Midbrain (tissue), 1 donor: ENCODE data around the gene SLC6A9.
A peak's percentile ranks its signal among the peaks of the same experiment; 100 is the strongest.

Source experiments
- DNase-seq: peaks from one replicate; lab custom pipeline; 2025; lab: John Stamatoyannopoulos, UW

Gene SLC6A9

GRCh38 chr1:44031252-44032169 is at the start of gene SLC6A9:
Gene SLC6A9, minus strand, starts transcription at chr1:44031462. Its CDS starts 7,185 bp downstream, at chr1:44024277.
- peak; percentile 51 for DNase-seq

- DNase-seq = no peak
Measured at GRCh38 chr1:44079566-44079965, 48.3 kb upstream of the SLC6A9 start.

DNA sequence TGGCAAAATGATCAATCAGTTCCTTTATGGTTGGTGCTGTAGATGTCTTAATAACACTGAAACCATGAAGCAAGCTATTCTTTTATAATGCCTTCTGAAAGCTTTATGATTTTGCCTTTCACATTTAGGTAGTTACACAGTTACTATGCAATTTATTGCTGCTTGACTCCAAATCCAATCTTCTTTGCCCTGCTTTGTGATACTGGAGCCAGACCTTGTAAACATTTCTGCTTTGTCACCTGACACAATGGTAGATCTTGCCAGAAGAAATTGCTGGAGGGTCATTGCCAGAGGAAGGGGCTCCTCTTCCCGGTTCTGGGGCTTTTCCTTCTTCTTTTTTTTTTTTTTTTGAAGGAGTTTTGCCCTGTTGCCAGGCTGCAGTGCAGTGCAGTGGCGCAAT is 46.8 kb upstream of the SLC6A9 start:
- no peak for DNase-seq

- no peak for DNase-seq
Measured at GRCh38 chr1:44077421-44077820, 46.2 kb upstream of the SLC6A9 start.

DNA sequence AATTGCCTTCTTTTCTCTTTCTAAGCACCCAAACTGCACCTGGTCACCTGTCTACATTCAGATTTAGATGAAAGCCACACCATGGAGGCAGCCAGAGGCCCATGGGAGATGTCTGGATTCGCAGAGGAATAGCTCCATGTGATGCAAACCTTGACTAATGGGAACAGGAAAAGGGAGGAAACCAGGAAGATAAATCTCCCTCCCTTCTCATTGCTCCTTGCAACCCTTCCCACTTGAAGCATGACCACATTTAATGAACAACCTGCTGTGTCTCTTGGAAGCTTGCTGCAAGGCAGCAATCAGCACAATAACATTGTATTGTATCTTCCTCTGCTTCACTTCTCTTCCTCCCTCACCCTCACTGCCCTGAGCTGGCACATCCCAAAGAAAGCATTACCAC is 44.8 kb upstream of the SLC6A9 start:
- no peak for DNase-seq

- DNase-seq = no peak
Measured at GRCh38 chr1:44074415-44074814, 43.2 kb upstream of the SLC6A9 start.

GRCh38 chr1:44073528-44073927 is 42.3 kb upstream of the SLC6A9 start:
- no peak for DNase-seq

- no peak for DNase-seq
Measured at GRCh38 chr1:44072821-44073220, 41.6 kb upstream of the SLC6A9 start.

- no peak for DNase-seq
Measured at GRCh38 chr1:44072204-44072603, 40.9 kb upstream of the SLC6A9 start.

DNA sequence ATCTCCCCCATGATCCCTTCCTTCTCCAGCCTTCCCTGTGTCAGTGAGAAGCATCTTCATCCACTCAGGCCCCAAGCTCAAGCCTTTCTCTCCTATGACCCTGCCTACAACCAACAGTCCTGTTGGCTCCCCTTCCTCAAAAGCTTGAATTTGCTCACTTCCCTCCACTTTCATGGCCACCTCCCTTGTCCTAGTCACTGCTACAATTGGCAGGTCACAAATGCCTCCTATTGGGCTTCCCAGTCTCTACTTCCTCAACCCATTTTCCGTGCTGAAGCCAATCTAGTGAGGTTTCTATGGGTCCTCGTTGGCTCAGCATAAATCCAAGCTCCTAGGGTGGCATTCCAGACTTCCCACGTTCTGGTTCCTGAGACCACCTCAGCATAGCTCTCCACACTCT is 40.2 kb upstream of the SLC6A9 start:
- DNase-seq = no peak

GRCh38 chr1:44068442-44068921 is 37.2 kb upstream of the SLC6A9 start:
- DNase-seq = no peak

- no peak for DNase-seq
Measured at GRCh38 chr1:44067266-44068250, 36.3 kb upstream of the SLC6A9 start.

- no peak for DNase-seq
Measured at GRCh38 chr1:44062656-44063179, 31.5 kb upstream of the SLC6A9 start.

DNA sequence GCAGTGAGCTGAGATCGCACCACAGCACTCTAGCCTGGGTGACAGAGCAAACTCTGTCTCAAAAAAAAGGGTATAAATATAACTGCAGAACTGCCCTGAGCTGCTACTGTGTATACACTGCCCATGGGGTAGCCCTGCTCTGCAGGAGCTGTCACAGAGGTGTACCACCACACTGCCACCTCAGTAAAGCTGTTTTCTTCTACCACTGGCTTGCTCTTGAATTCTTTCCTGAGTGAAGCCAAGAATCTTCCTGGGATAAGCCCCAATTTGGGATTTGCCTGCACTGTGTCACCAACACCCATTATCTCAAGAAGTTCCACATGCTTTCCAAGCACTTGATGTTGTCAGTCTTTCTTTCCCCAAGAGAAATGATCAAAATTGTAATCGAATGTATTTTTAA is 30.6 kb upstream of the SLC6A9 start:
- DNase-seq = no peak

- no peak for DNase-seq
Measured at GRCh38 chr1:44060830-44061267, 29.6 kb upstream of the SLC6A9 start.

DNA sequence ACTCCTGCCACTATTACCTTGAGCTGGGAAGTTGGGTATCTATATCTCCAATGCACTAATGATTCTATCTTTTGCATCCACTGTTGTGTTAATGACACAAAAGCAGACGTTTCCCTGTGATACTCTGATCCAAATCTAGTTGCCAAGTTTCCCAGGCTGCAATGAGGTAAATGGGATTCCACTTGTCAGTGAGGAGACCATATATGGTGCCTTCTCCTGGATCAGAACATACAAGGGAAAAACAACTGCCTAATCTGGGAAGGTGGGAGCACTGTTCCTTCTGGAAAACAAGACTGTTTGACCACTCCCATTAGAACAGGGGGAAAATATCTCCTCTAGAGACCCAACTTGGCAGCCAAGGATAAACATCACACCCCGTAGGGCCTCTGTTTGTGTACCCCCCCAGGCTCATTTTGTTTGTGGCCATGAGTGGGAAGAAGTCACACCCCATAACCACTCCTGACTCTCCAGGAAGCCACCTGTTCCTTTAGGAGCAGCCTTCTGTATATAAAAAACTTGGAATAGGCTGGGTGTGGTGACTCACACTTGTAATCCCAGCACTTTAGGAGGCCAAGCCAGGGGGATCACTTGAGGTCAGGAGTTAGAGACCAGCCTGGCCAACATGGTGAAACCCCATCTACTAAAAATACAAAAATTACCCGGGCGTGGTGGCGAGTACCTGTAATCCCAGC is 28.5 kb upstream of the SLC6A9 start:
- no peak for DNase-seq

- no peak for DNase-seq
Measured at GRCh38 chr1:44059212-44059611, 27.9 kb upstream of the SLC6A9 start.

GRCh38 chr1:44057293-44057692 is 26.0 kb upstream of the SLC6A9 start:
- no peak for DNase-seq

DNA sequence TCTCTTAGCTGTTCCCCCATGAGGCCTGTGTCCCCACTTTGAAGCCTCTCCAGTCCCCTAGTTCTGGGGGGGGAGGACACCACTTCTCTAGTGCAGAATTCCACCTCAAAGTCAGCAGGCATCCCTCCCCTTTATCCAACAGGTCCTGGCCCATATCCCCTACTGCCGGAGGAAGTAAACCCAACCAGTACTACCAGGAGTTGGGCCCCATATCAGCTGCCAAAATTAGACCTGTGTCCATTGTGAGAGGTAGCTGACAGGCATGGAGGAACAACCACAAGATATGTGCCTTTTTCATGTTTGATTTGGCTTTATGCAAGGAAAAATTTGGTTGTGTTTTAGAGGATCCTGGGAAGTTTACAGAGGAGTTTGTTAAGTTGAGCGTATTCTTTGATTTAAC is 22.1 kb upstream of the SLC6A9 start:
- no peak for DNase-seq

GRCh38 chr1:44050261-44050660 is 19.0 kb upstream of the SLC6A9 start:
- no peak for DNase-seq

GRCh38 chr1:44049839-44050238 is 18.6 kb upstream of the SLC6A9 start:
- DNase-seq = no peak
